NCI-H2196 treated with DMSO at 0.1 percent for 48 hours (cell line): Measurements from ENCODE around the gene BCAS3.
"Not testable (repeated sequence)": the region's sequence is repeated elsewhere in the genome, so short reads cannot be mapped to it uniquely, and the experiment has no call there.

ENCODE experiments used
- DNase-seq: peaks from one replicate; lab custom pipeline; 2025; ENCODE audit not compliant: unreplicated experiment; lab: John Stamatoyannopoulos, UW

Gene BCAS3

DNA sequence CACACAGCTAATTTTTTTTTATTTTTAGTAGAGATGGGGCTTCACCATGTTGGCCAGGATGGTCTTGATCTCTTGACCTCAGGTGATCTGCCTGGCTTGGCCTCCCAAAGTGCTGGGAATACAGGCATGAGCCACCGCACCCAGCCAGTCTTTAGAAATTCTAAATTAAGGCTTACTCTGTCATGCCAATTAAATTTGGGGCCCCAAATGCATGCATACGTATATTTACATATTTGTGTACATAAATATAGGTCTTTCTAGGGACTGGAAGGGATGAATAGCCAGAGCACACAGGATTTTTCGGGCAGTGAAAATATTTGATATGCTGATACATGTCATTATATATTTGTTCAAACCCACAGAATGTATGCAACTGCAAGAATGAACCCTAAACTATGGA, 105.1 kb downstream of the BCAS3 start:
- DNase-seq = no peak

- DNase-seq = no peak
These were observed 112.6 kb downstream of the BCAS3 start for GRCh38 chr17:60790205-60790604.

GRCh38 chr17:60792250-60792898, 114.7 kb downstream of the BCAS3 start:
- DNase-seq = no peak

- DNase-seq = no peak
These were observed 120.9 kb downstream of the BCAS3 start for GRCh38 chr17:60798576-60798975.

GRCh38 chr17:60802377-60802776, 124.7 kb downstream of the BCAS3 start:
- no peak for DNase-seq

DNA sequence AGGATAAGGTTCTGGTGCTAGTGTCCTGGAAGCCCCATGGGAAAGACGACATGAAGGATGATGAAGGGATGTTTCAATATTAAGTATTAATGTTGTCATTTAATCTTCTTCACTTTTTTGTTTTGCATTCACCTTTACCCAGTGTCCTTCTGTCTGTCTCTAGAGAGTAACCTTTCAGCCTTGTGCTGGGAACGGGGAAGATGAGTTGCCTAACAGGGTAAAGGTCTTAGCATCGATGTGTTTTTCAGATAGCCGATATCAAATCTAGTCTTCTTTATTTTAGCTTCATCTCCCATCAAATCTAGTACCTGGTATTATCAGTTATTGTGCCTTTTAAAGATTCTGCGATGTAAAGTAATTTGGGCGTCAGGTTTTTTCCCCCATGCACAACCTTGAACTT, 125.4 kb downstream of the BCAS3 start:
- no peak for DNase-seq

DNA sequence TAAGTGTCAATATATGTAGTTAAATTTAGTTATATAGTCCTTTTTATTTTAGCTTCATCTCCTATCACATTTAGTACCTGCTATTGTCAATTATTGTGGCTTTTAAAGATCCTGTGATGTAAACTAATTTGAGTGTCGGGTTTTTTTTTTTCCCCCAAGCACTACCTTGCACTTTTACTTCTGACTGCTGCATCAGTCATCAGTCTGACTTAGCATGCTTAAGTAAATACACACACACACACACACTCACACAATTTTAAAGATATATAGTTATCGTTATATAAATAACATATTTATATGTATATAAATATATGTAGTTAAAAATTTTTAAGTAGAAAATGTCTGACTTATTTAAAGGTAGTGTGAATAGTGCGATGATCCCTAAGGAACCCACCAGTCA, 127.2 kb downstream of the BCAS3 start:
- DNase-seq = no peak

DNA sequence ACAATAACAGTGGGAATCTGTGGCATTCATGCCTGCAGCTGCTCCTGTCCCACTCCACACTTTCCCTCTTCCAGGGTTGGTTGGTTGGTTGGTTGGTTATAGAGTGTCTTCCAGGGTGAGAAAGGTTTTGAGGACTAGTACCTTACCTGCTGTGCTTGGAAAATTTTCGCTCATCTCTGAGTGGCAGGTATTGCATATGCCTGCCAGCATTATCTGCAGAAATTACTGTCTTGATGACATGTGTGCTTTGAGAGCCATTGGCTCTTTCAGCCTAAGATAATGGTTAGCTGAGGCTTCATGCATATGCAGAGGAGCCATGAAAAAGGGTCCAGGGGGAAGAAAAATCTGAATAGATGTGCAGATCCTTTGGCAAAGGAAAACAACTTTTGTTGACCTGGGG, 131.8 kb downstream of the BCAS3 start:
- no peak for DNase-seq

DNA sequence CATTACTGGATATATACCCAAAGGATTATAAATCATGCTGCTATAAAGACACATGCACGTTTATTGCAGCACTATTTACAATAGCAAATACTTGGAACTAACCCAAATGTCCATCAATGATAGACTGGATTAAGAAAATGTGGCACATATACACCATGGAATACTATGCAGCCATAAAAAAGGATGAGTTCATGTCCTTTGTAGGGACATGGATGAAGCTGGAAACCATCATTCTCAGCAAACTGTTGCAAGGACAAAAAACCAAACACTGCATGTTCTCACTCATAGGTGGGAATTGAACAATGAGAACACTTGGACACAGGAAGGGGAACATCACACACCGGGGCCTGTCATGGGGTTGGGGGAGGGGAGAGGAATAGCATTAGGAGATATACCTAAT, 137.3 kb downstream of the BCAS3 start:
- DNase-seq = not testable (repeated sequence)

DNA sequence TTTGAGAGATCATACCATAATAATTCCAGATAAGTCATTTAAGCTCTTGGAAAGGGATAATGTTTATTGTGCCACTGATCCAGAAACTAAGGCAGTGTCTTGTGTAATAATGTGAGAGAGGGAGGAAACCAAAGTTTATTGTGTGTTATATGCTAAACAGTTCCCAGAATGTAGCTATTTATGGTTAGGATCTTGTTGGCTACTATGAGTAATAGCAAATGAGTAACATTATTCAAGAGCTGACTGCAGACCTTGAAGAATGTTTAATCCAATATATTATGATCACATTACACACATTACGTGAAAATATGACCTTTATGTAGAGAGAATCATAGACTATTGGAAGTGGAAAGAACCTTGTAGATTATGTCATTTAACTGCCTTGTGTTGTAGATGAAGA, 139.5 kb downstream of the BCAS3 start:
- DNase-seq = no peak

DNA sequence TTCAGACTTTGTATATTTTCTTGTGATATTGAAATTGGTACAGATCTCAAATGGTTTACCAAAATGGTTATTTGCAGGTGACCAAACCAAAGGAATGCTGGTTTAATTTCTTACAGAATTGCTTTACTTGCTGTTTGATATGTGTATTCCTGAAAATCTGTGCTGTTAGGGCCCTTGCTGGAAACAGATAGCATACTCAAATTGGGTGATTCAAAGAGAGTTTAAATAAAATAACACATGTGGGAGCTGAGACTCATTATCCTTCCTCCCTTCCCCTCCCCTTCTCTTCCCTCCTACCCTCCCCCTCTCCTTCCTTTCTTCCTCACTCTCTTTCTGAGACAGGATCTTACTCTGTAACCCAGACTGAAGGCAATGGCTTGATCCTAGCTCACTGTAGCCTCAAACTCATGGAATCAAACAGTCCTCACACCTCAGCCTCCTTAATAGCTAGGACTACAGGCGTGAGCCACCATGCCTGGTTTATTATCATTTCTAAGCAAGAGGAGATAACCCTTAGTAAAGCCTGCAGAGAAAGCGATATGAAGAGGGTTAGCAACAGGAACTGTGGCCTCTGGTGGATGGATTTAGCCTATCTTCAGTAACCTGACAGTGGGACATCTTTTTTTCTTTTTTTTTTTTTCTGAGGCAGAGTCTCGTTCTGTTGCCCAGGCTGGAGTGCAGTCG, 141.9 kb downstream of the BCAS3 start:
- no peak for DNase-seq

GRCh38 chr17:60823515-60823914, 145.9 kb downstream of the BCAS3 start:
- no peak for DNase-seq

DNA sequence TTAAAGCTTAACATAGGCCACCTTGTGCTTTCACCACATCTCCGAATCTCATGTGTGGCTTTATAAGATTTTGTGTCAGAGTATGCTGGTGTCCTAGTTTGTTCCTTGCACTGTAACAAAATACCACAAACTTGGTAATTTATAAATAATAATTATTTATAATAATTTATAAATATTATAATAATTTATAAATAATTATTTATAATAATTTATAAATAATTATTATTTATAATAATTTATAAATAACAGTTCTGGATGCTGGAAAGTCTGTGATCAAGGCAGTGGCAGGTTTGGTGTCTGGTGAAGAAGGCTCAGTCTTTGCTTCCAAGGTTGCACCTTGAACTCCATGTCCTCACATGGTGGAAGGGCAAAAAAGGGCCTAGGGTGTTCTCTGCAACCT, 147.7 kb downstream of the BCAS3 start:
- no peak for DNase-seq

GRCh38 chr17:60827943-60828342, 150.3 kb downstream of the BCAS3 start:
- DNase-seq = no peak

DNA sequence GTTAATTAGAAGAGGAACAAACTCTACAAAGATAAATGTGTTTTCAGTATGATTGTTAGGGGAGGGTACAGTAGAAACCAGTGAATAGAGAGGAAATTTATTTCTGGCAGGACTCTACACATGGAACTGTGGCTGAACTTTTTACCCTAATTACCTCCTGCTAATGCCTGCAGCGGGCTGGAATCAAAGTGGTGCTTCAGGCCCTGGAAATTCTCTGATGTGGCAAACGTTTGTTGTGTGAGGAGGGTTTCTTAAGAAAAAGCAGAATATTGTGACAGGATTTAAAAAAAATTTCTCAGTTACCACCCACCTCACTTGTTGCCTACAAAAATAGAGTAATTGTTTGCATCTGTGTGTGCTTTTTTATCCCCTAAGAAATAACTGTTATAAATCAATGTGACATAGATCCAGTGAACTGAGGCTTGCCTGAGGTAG, 154.5 kb downstream of the BCAS3 start:
- DNase-seq = no peak

DNA sequence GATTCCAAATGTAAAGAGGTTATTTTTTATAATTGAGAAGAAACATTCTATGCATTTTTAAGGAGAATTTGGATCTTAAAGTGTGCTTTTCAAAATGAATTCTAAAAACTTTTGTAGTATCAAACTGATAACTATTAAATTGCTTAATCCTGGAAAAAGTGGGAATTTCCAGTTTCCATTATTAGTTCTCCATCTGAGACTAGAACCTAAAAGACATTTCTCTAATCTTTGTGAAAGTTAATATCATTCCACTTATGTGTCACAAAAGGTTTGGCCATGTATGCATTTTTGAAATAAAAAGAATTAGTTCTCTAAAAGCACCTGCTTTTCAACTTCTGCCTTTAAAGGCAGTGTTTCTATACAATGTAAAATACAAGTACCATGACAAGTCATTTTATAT, 155.0 kb downstream of the BCAS3 start:
- DNase-seq = no peak

- no peak for DNase-seq
These were observed 162.8 kb downstream of the BCAS3 start for GRCh38 chr17:60840456-60840855.

GRCh38 chr17:60845012-60845411, 167.4 kb downstream of the BCAS3 start:
- no peak for DNase-seq

DNA sequence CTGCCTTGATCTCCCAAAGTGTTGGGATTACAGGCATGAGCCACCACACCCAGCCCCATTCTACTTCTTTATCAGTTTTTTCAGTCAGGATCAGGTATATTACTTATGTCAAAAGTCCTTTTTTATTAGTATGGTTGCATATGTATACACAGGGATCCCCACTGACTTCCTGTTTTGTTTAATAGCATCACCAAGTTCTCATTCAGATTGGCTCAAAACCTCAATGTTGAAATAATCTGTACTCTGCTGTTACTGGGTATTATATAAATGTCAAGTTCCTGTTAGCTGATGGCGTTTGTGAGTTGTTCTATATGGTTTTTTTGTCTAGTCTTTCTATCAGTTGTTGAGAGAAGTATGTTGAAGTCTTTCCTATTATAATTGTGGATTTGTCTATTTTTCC, 168.5 kb downstream of the BCAS3 start:
- no peak for DNase-seq

- DNase-seq = no peak
These were observed 173.5 kb downstream of the BCAS3 start for GRCh38 chr17:60851181-60851580.

DNA sequence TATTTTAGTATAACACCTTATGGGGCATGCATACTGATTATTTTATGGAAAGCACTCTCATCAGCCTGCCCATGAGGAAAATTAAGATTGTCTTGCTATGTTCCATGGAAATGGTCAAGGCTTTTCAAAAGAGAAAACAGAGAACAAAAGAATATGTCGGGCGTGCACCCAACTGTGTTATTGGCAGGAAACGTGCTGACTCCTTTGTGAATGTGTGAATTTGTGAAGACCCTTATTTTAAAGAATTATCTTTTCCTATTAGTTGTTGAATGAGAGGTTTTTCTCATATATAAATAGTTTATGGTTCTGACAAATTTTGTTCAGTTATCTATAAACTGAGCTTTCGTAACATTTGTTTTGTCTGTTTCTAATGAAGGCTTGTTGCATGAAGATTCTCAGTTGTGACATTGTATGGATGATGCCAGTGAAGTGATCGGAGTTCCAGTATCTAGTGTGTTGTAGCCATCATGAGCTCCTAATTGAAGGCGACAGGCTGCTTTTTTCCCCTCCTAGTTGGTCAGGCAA, 180.0 kb downstream of the BCAS3 start:
- no peak for DNase-seq

- DNase-seq = no peak
These were observed 184.8 kb downstream of the BCAS3 start for GRCh38 chr17:60862482-60862881.
